Central memory CD8-positive, alpha-beta T cell (primary cell): ENCODE measurements around the gene NPAS1.

ENCODE experiments used
- ATAC-seq: fragments of 150-1000 bp; cut with Tn5 transposase; replicated peaks from 2 replicates; pipeline ENCODE4 v1.10.0; 2022; ENCODE audit warnings: mild to moderate bottlenecking, moderate FRiP score, moderate number of reproducible peaks; ENCODE audit not compliant: poor library complexity, severe bottlenecking; ENCODE audit errors: extremely low read depth
- DNase-seq, 2 donors: peaks; one replicate each; pipeline ENCODE4 v3.0.0; 2021; ENCODE audit warnings: low spot score in 2 of 2
- H3K27ac Mint-ChIP-seq: one replicate; pipeline ENCODE4 v1.8.0; 2022; ENCODE audit warnings: low read depth, mild to moderate bottlenecking, moderate library complexity, mixed read lengths
- H3K27me3 Mint-ChIP-seq: one replicate; pipeline ENCODE4 v1.8.0; 2022; ENCODE audit warnings: mixed read lengths
- H3K36me3 Mint-ChIP-seq: one replicate; pipeline ENCODE4 v1.8.0; 2022; ENCODE audit warnings: mild to moderate bottlenecking, moderate library complexity, mixed read lengths; ENCODE audit not compliant: insufficient read depth
- H3K4me1 Mint-ChIP-seq: one replicate; pipeline ENCODE4 v1.8.0; 2022; ENCODE audit warnings: mixed read lengths
- H3K4me3 Mint-ChIP-seq: one replicate; pipeline ENCODE4 v1.8.0; 2022; ENCODE audit warnings: mild to moderate bottlenecking, moderate library complexity, mixed read lengths
- H3K9me3 Mint-ChIP-seq: one replicate; pipeline ENCODE4 v1.8.0; 2022; ENCODE audit warnings: mixed read lengths

NPAS1 gene

GRCh38 chr19:47019431-47020041, at the start of gene NPAS1:
TSS of gene NPAS1 (plus strand) at chr19:47019837. CDS start at chr19:47021048, 1,211 bp downstream.
- peaks cover 15% of the 10 kb centered on the region for H3K4me1 Mint-ChIP-seq
- DNase-seq (no peak), ATAC-seq (no peak)
- no peak within 1 kb of the TSS for H3K27ac Mint-ChIP-seq
- peaks cover 11% of the 10 kb centered on the region for H3K36me3 Mint-ChIP-seq
- H3K27me3 Mint-ChIP-seq = peaks cover 50% of the 10 kb centered on the region
- H3K9me3 Mint-ChIP-seq = no peaks in the 10 kb centered on the region
- H3K4me3 Mint-ChIP-seq = peak within 1 kb of the TSS; percentile 61

GRCh38 chr19:46970815-46971214, 48.8 kb upstream of the NPAS1 start:
- Mint-ChIP-seq H3K27ac (no peak overlapping the region), H3K27me3 (no peaks in the 10 kb centered on the region), H3K36me3 (peaks cover 11% of the 10 kb centered on the region), H3K4me3 (no peak overlapping the region), H3K9me3 (no peaks in the 10 kb centered on the region), H3K4me1 (peaks cover 31% of the 10 kb centered on the region)
- ATAC-seq = no peak
- DNase-seq = no peak

GRCh38 chr19:46972311-46972710, 47.3 kb upstream of the NPAS1 start:
- no peak for DNase-seq
- peaks cover 35% of the 10 kb centered on the region for H3K4me1 Mint-ChIP-seq
- no peaks in the 10 kb centered on the region for H3K27me3 Mint-ChIP-seq
- peaks cover 10% of the 10 kb centered on the region for H3K36me3 Mint-ChIP-seq
- H3K27ac Mint-ChIP-seq = no peak overlapping the region
- H3K4me3 Mint-ChIP-seq = no peak overlapping the region
- H3K9me3 Mint-ChIP-seq = no peaks in the 10 kb centered on the region
- ATAC-seq = no peak

GRCh38 chr19:46974181-46974580, 45.5 kb upstream of the NPAS1 start:
- peaks cover 17% of the 10 kb centered on the region for H3K36me3 Mint-ChIP-seq

GRCh38 chr19:46975011-46975924, 44.4 kb upstream of the NPAS1 start:
- Mint-ChIP-seq H3K36me3 (peaks cover 18% of the 10 kb centered on the region), H3K27ac (no peak overlapping the region), H3K27me3 (no peaks in the 10 kb centered on the region), H3K4me1 (peaks cover 43% of the 10 kb centered on the region), H3K9me3 (no peaks in the 10 kb centered on the region), H3K4me3 (no peak overlapping the region)
- no peak for ATAC-seq
- no peak for DNase-seq

More at GRCh38 chr19:46974181-46974580, 45.5 kb upstream of the NPAS1 start:
- no peak overlapping the region for H3K27ac Mint-ChIP-seq
- H3K9me3 Mint-ChIP-seq = no peaks in the 10 kb centered on the region
- ATAC-seq = no peak
- DNase-seq = no peak
- H3K4me1 Mint-ChIP-seq = peaks cover 36% of the 10 kb centered on the region
- H3K27me3 Mint-ChIP-seq = no peaks in the 10 kb centered on the region
- H3K4me3 Mint-ChIP-seq = no peak overlapping the region

- Mint-ChIP-seq H3K36me3 (peaks cover 16% of the 10 kb centered on the region), H3K27me3 (no peaks in the 10 kb centered on the region), H3K4me3 (no peak overlapping the region), H3K9me3 (no peaks in the 10 kb centered on the region), H3K27ac (peak overlapping the region; percentile 12), H3K4me1 (peaks cover 52% of the 10 kb centered on the region)
- no peak for DNase-seq
- no peak for ATAC-seq
These were observed 43.5 kb upstream of the NPAS1 start for GRCh38 chr19:46975925-46976782.

GRCh38 chr19:46976845-46977320, 42.8 kb upstream of the NPAS1 start:
- Mint-ChIP-seq H3K4me1 (peaks cover 58% of the 10 kb centered on the region), H3K27me3 (no peaks in the 10 kb centered on the region), H3K27ac (peak overlapping the region; percentile 12), H3K4me3 (no peak overlapping the region), H3K36me3 (peaks cover 16% of the 10 kb centered on the region), H3K9me3 (no peaks in the 10 kb centered on the region)
- ATAC-seq (no peak), DNase-seq (no peak)

- no peak for ATAC-seq
- Mint-ChIP-seq H3K9me3 (no peaks in the 10 kb centered on the region), H3K4me1 (peaks cover 58% of the 10 kb centered on the region), H3K4me3 (no peak overlapping the region), H3K36me3 (peaks cover 16% of the 10 kb centered on the region), H3K27ac (peak overlapping the region; percentile 79), H3K27me3 (no peaks in the 10 kb centered on the region)
- DNase-seq = no peak
These were observed 42.1 kb upstream of the NPAS1 start for GRCh38 chr19:46977548-46977947.

GRCh38 chr19:46978171-46978869, 41.3 kb upstream of the NPAS1 start:
- peak overlapping the region; percentile 79 for H3K27ac Mint-ChIP-seq
- no peak for ATAC-seq

GRCh38 chr19:46979126-46980105, 40.2 kb upstream of the NPAS1 start:
- Mint-ChIP-seq H3K27me3 (no peaks in the 10 kb centered on the region), H3K4me1 (peaks cover 64% of the 10 kb centered on the region), H3K4me3 (peak overlapping the region; percentile 27), H3K27ac (peak overlapping the region; percentile 79), H3K9me3 (no peaks in the 10 kb centered on the region), H3K36me3 (peaks cover 22% of the 10 kb centered on the region)
- ATAC-seq (no peak), DNase-seq (no peak)

More at GRCh38 chr19:46978171-46978869, 41.3 kb upstream of the NPAS1 start:
- no peak for DNase-seq
- H3K4me3 Mint-ChIP-seq = peak overlapping the region; percentile 27
- H3K4me1 Mint-ChIP-seq = peaks cover 58% of the 10 kb centered on the region
- H3K9me3 Mint-ChIP-seq = no peaks in the 10 kb centered on the region
- peaks cover 19% of the 10 kb centered on the region for H3K36me3 Mint-ChIP-seq
- H3K27me3 Mint-ChIP-seq = no peaks in the 10 kb centered on the region

- no peak for DNase-seq
- H3K36me3 Mint-ChIP-seq = peaks cover 23% of the 10 kb centered on the region
- peak overlapping the region; percentile 46 for H3K4me3 Mint-ChIP-seq
- no peaks in the 10 kb centered on the region for H3K9me3 Mint-ChIP-seq
- no peaks in the 10 kb centered on the region for H3K27me3 Mint-ChIP-seq
- ATAC-seq = peak; percentile 50
- H3K4me1 Mint-ChIP-seq = peaks cover 71% of the 10 kb centered on the region
- H3K27ac Mint-ChIP-seq = peak overlapping the region; percentile 26
These were observed 38.9 kb upstream of the NPAS1 start for GRCh38 chr19:46980761-46981160.
